Neutrophil (primary cell): ENCODE data around the gene KCNB1.

Experiments
- H3K27ac ChIP-seq: fragments of 200-600 bp; sonication (generic); 2 replicates; pipeline ENCODE4 v1.5.1; 2016; ENCODE audit warnings: mild to moderate bottlenecking, moderate library complexity
- H3K27me3 ChIP-seq: fragments of 200-600 bp; sonication (generic); 2 replicates; pipeline ENCODE4 v1.6.0; 2016; ENCODE audit warnings: mild to moderate bottlenecking
- H3K36me3 ChIP-seq: fragments of 200-600 bp; sonication (generic); 2 replicates; pipeline ENCODE4 v1.5.1; 2017
- H3K4me1 ChIP-seq, 2 experiments: fragments of 200-600 bp in 1 of 2; sonication (generic) in 1 of 2; 1 replicate in 1 of 2; 2 replicates in 1 of 2; pipeline versions ENCODE4 v1.5.1 to v1.6.1; 2013 to 2016; ENCODE audit warnings: low read depth in 1 of 2, low read length in 1 of 2, mild to moderate bottlenecking in 1 of 2, moderate library complexity in 1 of 2; ENCODE audit not compliant: control insufficient read depth in 1 of 2, insufficient read depth in 1 of 2
- H3K4me3 ChIP-seq, 2 experiments: fragments of 200-600 bp in 1 of 2; sonication (generic) in 1 of 2; 1 replicate in 1 of 2; 2 replicates in 1 of 2; pipeline ENCODE4 v1.5.1; 2013 to 2016; ENCODE audit warnings: low read depth in 1 of 2, low read length in 1 of 2, mild to moderate bottlenecking in 1 of 2, moderate library complexity in 1 of 2
- H3K9me3 ChIP-seq: fragments of 200-600 bp; sonication (generic); 2 replicates; pipeline ENCODE4 v1.5.1; 2016
- CTCF ChIP-seq: fragments of 200-600 bp; sonication (generic); IDR thresholded peaks from 2 replicates; pipeline ENCODE4 v1.5.1; 2016; ENCODE audit warnings: antibody characterized with exemption

Gene KCNB1

GRCh38 chr20:49406666-49407065, 75.8 kb downstream of the KCNB1 start:
- no peak for TF ChIP-seq CTCF
- Histone ChIP-seq H3K4me1 (no peaks in the 10 kb centered on the region), H3K27ac (no peak overlapping the region), H3K9me3 (no peaks in the 10 kb centered on the region), H3K27me3 (peaks cover 27% of the 10 kb centered on the region), H3K4me3 (no peak overlapping the region), H3K36me3 (no peaks in the 10 kb centered on the region)

GRCh38 chr20:49405696-49406095, 76.8 kb downstream of the KCNB1 start:
- no peaks in the 10 kb centered on the region for H3K36me3 ChIP-seq
- H3K27me3 ChIP-seq: peaks cover 27% of the 10 kb centered on the region
- TF ChIP-seq CTCF: no peak
- no peak overlapping the region for H3K27ac ChIP-seq
- no peaks in the 10 kb centered on the region for H3K4me1 ChIP-seq
- H3K9me3 ChIP-seq: no peaks in the 10 kb centered on the region
- H3K4me3 ChIP-seq: no peak overlapping the region

- no peak for TF ChIP-seq CTCF
- H3K36me3 ChIP-seq: no peaks in the 10 kb centered on the region
- H3K9me3 ChIP-seq: no peaks in the 10 kb centered on the region
- no peaks in the 10 kb centered on the region for H3K4me1 ChIP-seq
- peaks cover 27% of the 10 kb centered on the region for H3K27me3 ChIP-seq
- H3K27ac ChIP-seq: no peak overlapping the region
- no peak overlapping the region for H3K4me3 ChIP-seq
Observed at GRCh38 chr20:49405062-49405683, 77.3 kb downstream of the KCNB1 start.

- H3K27ac ChIP-seq: no peak overlapping the region
- H3K27me3 ChIP-seq: peaks cover 27% of the 10 kb centered on the region
- no peaks in the 10 kb centered on the region for H3K9me3 ChIP-seq
- H3K4me1 ChIP-seq: no peaks in the 10 kb centered on the region
- TF ChIP-seq CTCF: no peak
- no peak overlapping the region for H3K4me3 ChIP-seq
- H3K36me3 ChIP-seq: no peaks in the 10 kb centered on the region
Observed at GRCh38 chr20:49404461-49404860, 78.0 kb downstream of the KCNB1 start.

GRCh38 chr20:49403911-49404310, 78.6 kb downstream of the KCNB1 start:
- H3K36me3 ChIP-seq: no peaks in the 10 kb centered on the region
- peaks cover 27% of the 10 kb centered on the region for H3K27me3 ChIP-seq
- H3K9me3 ChIP-seq: no peaks in the 10 kb centered on the region
- H3K4me3 ChIP-seq: no peak overlapping the region
- no peak overlapping the region for H3K27ac ChIP-seq
- H3K4me1 ChIP-seq: no peaks in the 10 kb centered on the region
- no peak for TF ChIP-seq CTCF
